ENCODE results near the gene ELK3. TPM values are rescaled to one million over a fixed set of nuclear protein-coding genes. Genes with fewer than 3 reads are reported as not detected.
A peak's percentile ranks its signal among the peaks of the same experiment; 100 is the strongest.

ELK3 gene
- total and polyA plus RNA-seq, 9 of the 15 experiments (the other 6 are each of a cell fraction or from before 2014, with no cell fraction given): 1.5 to 5.5 (median 2.9) TPM

DNA sequence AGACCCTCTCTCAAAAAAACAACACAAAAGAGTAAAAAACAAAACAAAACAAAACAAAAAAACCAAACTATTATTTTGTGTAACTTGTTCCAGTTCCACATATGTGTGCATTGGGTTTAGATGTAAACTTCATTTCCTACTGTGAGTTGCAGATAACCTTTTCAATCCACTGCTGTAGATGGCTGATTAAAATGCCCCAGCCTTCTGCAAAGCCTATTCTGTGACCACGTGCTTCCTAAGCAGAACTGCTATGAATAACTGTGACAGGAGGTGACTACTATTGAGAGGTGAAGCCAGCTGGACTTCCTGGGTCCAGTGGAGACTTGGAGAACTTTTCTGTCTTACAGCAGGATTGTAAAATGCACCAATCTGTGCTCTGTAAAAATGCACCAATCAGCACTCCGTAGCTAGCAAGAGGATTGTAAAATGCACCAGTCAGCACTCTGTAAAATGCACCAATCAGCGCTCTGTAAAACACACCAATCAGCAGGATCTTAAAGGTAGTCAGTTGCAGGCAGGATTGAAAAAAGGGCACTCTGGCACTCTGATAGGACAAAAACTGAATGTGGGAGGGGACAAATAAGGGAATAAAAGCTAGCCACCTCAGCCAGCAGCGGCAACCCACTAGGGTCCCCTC is 10.3 kb upstream of the ELK3 start (continued):
- TF ChIP-seq, protein P1, sequence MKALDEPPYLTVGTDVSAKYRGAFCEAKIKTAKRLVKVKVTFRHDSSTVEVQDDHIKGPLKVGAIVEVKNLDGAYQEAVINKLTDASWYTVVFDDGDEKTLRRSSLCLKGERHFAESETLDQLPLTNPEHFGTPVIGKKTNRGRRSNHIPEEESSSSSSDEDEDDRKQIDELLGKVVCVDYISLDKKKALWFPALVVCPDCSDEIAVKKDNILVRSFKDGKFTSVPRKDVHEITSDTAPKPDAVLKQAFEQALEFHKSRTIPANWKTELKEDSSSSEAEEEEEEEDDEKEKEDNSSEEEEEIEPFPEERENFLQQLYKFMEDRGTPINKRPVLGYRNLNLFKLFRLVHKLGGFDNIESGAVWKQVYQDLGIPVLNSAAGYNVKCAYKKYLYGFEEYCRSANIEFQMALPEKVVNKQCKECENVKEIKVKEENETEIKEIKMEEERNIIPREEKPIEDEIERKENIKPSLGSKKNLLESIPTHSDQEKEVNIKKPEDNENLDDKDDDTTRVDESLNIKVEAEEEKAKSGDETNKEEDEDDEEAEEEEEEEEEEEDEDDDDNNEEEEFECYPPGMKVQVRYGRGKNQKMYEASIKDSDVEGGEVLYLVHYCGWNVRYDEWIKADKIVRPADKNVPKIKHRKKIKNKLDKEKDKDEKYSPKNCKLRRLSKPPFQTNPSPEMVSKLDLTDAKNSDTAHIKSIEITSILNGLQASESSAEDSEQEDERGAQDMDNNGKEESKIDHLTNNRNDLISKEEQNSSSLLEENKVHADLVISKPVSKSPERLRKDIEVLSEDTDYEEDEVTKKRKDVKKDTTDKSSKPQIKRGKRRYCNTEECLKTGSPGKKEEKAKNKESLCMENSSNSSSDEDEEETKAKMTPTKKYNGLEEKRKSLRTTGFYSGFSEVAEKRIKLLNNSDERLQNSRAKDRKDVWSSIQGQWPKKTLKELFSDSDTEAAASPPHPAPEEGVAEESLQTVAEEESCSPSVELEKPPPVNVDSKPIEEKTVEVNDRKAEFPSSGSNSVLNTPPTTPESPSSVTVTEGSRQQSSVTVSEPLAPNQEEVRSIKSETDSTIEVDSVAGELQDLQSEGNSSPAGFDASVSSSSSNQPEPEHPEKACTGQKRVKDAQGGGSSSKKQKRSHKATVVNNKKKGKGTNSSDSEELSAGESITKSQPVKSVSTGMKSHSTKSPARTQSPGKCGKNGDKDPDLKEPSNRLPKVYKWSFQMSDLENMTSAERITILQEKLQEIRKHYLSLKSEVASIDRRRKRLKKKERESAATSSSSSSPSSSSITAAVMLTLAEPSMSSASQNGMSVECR (CRISPR knock-in tag; IDR thresholded peaks at IDR 0.05): no peak
- TF ChIP-seq, protein P2, sequence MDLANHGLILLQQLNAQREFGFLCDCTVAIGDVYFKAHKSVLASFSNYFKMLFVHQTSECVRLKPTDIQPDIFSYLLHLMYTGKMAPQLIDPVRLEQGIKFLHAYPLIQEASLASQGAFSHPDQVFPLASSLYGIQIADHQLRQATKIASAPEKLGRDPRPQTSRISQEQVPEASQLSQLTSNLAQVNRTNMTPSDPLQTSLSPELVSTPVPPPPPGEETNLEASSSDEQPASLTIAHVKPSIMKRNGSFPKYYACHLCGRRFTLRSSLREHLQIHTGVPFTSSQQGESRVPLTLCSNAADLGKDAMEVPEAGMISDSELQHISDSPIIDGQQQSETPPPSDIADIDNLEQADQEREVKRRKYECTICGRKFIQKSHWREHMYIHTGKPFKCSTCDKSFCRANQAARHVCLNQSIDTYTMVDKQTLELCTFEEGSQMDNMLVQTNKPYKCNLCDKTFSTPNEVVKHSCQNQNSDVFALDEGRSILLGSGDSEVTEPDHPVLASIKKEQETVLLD (IDR thresholded peaks at IDR 0.05): no peak
- TF ChIP-seq, protein P3, sequence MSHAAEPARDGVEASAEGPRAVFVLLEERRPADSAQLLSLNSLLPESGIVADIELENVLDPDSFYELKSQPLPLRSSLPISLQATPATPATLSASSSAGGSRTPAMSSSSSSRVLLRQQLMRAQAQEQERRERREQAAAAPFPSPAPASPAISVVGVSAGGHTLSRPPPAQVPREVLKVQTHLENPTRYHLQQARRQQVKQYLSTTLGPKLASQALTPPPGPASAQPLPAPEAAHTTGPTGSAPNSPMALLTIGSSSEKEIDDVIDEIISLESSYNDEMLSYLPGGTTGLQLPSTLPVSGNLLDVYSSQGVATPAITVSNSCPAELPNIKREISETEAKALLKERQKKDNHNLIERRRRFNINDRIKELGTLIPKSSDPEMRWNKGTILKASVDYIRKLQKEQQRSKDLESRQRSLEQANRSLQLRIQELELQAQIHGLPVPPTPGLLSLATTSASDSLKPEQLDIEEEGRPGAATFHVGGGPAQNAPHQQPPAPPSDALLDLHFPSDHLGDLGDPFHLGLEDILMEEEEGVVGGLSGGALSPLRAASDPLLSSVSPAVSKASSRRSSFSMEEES (CRISPR knock-in tag; IDR thresholded peaks at IDR 0.05): no peak
- TF ChIP-seq PTBP1 (IDR thresholded peaks at IDR 0.05; ENCODE audit: low read depth, low read length) (no peak), ZNF717 (CRISPR knock-in tag; IDR thresholded peaks at IDR 0.05) (no peak), EGR1 (conservative IDR thresholded peaks at IDR 0.05) (no peak), LEF1 (IDR thresholded peaks at IDR 0.05) (no peak), STAG1 (CRISPR knock-in tag; IDR thresholded peaks at IDR 0.05; ENCODE audit: borderline replicate concordance) (no peak), ZNF316 (IDR thresholded peaks at IDR 0.05) (peak; percentile 91), ZNF57 (CRISPR knock-in tag; IDR thresholded peaks at IDR 0.05) (no peak), RCOR1 (IDR thresholded peaks at IDR 0.05; ENCODE audit: borderline replicate concordance in 1 of 2, low read depth in 2 of 2, low read length in 2 of 2) (no peak), ZNF444 (CRISPR knock-in tag; IDR thresholded peaks at IDR 0.05) (no peak), ARID1B (IDR thresholded peaks at IDR 0.05) (peak; percentile 75), MYC (IDR thresholded peaks at IDR 0.05; ENCODE audit: low read depth, low read length) (0 out of 2 replicates have a peak, but pooled peaks have one; percentile 27), MYC (CRISPR knock-in tag; IDR thresholded peaks at IDR 0.05; ENCODE audit: borderline replicate concordance, low read depth) (no peak), ZNF512 (tag; IDR thresholded peaks at IDR 0.05) (no peak), EZH2 (IDR thresholded peaks at IDR 0.05; ENCODE audit: borderline replicate concordance, low read depth, low read length) (no peak), LARP7 (IDR thresholded peaks at IDR 0.05) (no peak), NR3C1 (CRISPR knock-in tag; IDR thresholded peaks at IDR 0.05) (no peak), PHTF2 (CRISPR knock-in tag; IDR thresholded peaks at IDR 0.05) (no peak), RBM15 (IDR thresholded peaks at IDR 0.05; ENCODE audit: insufficient read depth, low read length) (no peak), HDAC6 (IDR thresholded peaks at IDR 0.05; ENCODE audit: low read depth, low read length) (no peak)
